ENCODE measurements around the gene SLC49A3.

GRCh38 chr4:650461-650860 is 38.5 kb downstream of the SLC49A3 start:
- TF ChIP-seq CTCF (IDR thresholded peaks at IDR 0.05 in 4 of 5, conservative IDR thresholded peaks at IDR 0.05 in 1 of 5) (no peak), POLR2A (IDR thresholded peaks at IDR 0.05) (no peak)

Data from gastrocnemius medialis (tissue), 4 donors.